ENCODE results near the gene CT45A8. TPM values are rescaled to one million over a fixed set of nuclear protein-coding genes. Genes with fewer than 3 reads are reported as not detected.
A peak's percentile ranks its signal among the peaks of the same experiment; 100 is the strongest.

CT45A8 gene
- total and polyA plus RNA-seq, 9 of the 15 experiments (the other 6 are each of a cell fraction or from before 2014, with no cell fraction given), result 6.5 to 27.7 (median 9.6) TPM; not detected in 4

GRCh38 chrX:135893294-135893817, 39.0 kb upstream of the CT45A8 start, which contains the start of the genes CT45A10 and SAGE1 (continued):
- TF ChIP-seq HOMEZ (CRISPR knock-in tag; IDR thresholded peaks at IDR 0.05) (no peak), SMAD4 (CRISPR knock-in tag; conservative IDR thresholded peaks at IDR 0.05) (peak; percentile 72), TEAD4 (IDR thresholded peaks at IDR 0.05; ENCODE audit: low read length) (no peak; the same call in 1 of the 2 replicates), TEAD4 (CRISPR knock-in tag; IDR thresholded peaks at IDR 0.05; ENCODE audit: borderline replicate concordance) (no peak), GABPA (tag; conservative IDR thresholded peaks at IDR 0.05; ENCODE audit: low read depth) (peak; percentile 73), JUN (IDR thresholded peaks at IDR 0.05; ENCODE audit: borderline replicate concordance, low read depth, low read length) (0 out of 2 replicates have a peak, but pooled peaks have one; percentile 9), JUN (CRISPR knock-in tag; IDR thresholded peaks at IDR 0.05; ENCODE audit: borderline replicate concordance) (no peak)

DNA sequence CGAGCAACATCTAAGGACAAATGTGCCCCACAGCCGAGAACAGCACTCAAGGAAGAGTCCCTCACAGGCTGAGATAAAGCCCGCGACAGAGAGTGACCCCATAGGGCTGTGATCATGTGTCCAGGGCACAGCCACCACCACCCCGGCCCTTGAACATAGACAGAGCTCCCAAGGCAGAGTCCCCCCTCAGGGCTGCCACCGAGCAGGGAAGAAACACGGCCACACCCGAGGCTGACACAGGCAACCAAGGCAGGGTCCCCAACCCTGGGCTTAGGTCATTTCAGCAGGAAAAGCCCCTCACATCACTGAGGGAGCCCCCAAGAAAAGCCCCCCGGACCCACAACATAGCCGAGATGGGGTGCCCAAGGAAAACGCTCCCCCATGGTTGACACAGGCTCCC, 38.4 kb upstream of the CT45A8 start:
- no peak for FAIRE-seq
- peak; percentile 43; the same call in 1 of the 2 replicates for TF ChIP-seq ZNF589 (CRISPR knock-in tag; IDR thresholded peaks at IDR 0.05; ENCODE audit: low read depth)
- no peak for TF ChIP-seq FOXM1 (IDR thresholded peaks at IDR 0.05; ENCODE audit: low read depth)
- TF ChIP-seq FOXM1 (CRISPR knock-in tag; IDR thresholded peaks at IDR 0.05; ENCODE audit: low read depth), result 0 out of 2 replicates have a peak, but pooled peaks have one; percentile 57
- no peak for TF ChIP-seq CSDE1 (IDR thresholded peaks at IDR 0.05)
- TF ChIP-seq, protein P1, sequence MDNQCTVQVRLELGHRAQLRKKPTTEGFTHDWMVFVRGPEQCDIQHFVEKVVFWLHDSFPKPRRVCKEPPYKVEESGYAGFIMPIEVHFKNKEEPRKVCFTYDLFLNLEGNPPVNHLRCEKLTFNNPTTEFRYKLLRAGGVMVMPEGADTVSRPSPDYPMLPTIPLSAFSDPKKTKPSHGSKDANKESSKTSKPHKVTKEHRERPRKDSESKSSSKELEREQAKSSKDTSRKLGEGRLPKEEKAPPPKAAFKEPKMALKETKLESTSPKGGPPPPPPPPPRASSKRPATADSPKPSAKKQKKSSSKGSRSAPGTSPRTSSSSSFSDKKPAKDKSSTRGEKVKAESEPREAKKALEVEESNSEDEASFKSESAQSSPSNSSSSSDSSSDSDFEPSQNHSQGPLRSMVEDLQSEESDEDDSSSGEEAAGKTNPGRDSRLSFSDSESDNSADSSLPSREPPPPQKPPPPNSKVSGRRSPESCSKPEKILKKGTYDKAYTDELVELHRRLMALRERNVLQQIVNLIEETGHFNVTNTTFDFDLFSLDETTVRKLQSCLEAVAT (IDR thresholded peaks at IDR 0.05), result 0 out of 4 replicates have a peak, but pooled peaks of 1 of the 2 experiments have one; percentile 18
- TF ChIP-seq MIER1 (IDR thresholded peaks at IDR 0.05; ENCODE audit: low read depth), result 0 out of 2 replicates have a peak, but pooled peaks have one; percentile 32
- TF ChIP-seq ZBTB7A (IDR thresholded peaks at IDR 0.05; ENCODE audit: borderline replicate concordance, control insufficient read depth, low read depth, low read length), result peak; percentile 34; the same call in 1 of the 2 replicates
- TF ChIP-seq ZNF511 (CRISPR knock-in tag; IDR thresholded peaks at IDR 0.05), result 0 out of 2 replicates have a peak, but pooled peaks have one; percentile 16

More for the DNA sequence above, 38.4 kb upstream of the CT45A8 start:
- Histone ChIP-seq H3K27ac (ENCODE audit: extremely low read depth, low read depth, low read length) (peak overlapping the region; percentile 95), H3K4me1 (replicated peaks in 1 of 2; ENCODE audit: control insufficient read depth in 2 of 2, insufficient read depth in 2 of 2, low read length in 2 of 2) (peaks cover 0 to 5% of the 10 kb centered on the region in 2 experiments; a peak in 2 of 5 replicates), H3K9me3 (replicated peaks; ENCODE audit: control insufficient read depth, insufficient read depth, low read depth, low read length) (peaks cover 9% of the 10 kb centered on the region; the same call in 1 of the 2 replicates), H3K4me2 (ENCODE audit: insufficient read depth, low read length) (peak overlapping the region; percentile 81), H4K20me1 (replicated peaks; ENCODE audit: control insufficient read depth, insufficient read depth, low read length) (no peaks in the 10 kb centered on the region), H3K9ac (ENCODE audit: insufficient read depth in 1 of 2, low read depth in 2 of 2, low read length in 2 of 2) (peak overlapping the region; percentile 94 to 95), H2AFZ (ENCODE audit: low read depth, low read length) (peak overlapping the region; percentile 88), H3K27me3 (ENCODE audit: control insufficient read depth in 2 of 2, insufficient read depth in 2 of 2, low read length in 2 of 2) (no peaks in the 10 kb centered on the region), H3K36me3 (ENCODE audit: control insufficient read depth, insufficient read depth, low read length) (peaks cover 17% of the 10 kb centered on the region; the same call in 1 of the 3 replicates), H3K4me3 (peak overlapping the region; percentile 69), H3K79me2 (ENCODE audit: control insufficient read depth, insufficient read depth, low read length) (peaks cover 58% of the 10 kb centered on the region), H3K9me1 (ENCODE audit: control insufficient read depth, insufficient read depth, low read length) (no peaks in the 10 kb centered on the region)
- CTCF ChIA-PET (ENCODE audit: low intra/inter-chr PET ratio), result no interaction called here
- POLR2A ChIA-PET, result interaction anchor here (0.9 to 1.4 kb wide), 2 partner anchors 39 to 270 kb away, joined by 3 to 4 read pairs; no protein-coding TSS in a partner anchor
- DNase-seq (ENCODE audit: extremely low read depth in 1 of 4, low spot score in 3 of 4) (peak; percentile 25 to 52 (median 26)), ATAC-seq (peak; percentile 68)
- intact Hi-C loops (cut with micrococcal nuclease) (no loop called here), in situ Hi-C loops (cut with MboI) (no loop called here)
- BruUV-seq (replicated peaks), result no TSS peak
- WGBS (ENCODE audit: insufficient coverage, low coverage, missing lambda C conversion rate), result 3% methylated on average over 6 of the region's 11 CpGs
